WTC11 (cell line): ENCODE measurements around the gene GOLGA3. TPM values are rescaled to one million over a fixed set of nuclear protein-coding genes. Genes with fewer than 3 reads are reported as not detected.

Experiments used
- ATAC-seq: fragments of 200-7000 bp; cut with Tn5 transposase; 2 replicates; pipeline ENCODE4 v1.10.0; 2021; ENCODE audit warnings: mild to moderate bottlenecking, moderate library complexity
- CTCF ChIA-PET: fragments of 300-600 bp; sonication (Branson Sonifier 250); formaldehyde crosslinking; loops from one replicate; lab custom pipeline; 2021; ENCODE audit warnings: antibody characterized with exemption; lab: Charles Lee
- POLR2A ChIA-PET: fragments of 350-600 bp; sonication (Branson Sonifier 250); formaldehyde crosslinking; loops from one replicate; lab custom pipeline; 2021; ENCODE audit warnings: antibody characterized with exemption; lab: Charles Lee
- DNase-seq: peaks from one replicate; pipeline ENCODE4 v3.0.0; 2021; ENCODE audit warnings: low spot score
- H3K27ac Mint-ChIP-seq: 2 replicates; pipeline ENCODE4 v1.8.0; 2021; ENCODE audit warnings: mixed read lengths
- H3K27me3 Mint-ChIP-seq: 2 replicates; pipeline ENCODE4 v1.8.0; 2021; ENCODE audit warnings: low read depth, mild to moderate bottlenecking, moderate library complexity, mixed read lengths
- H3K36me3 Mint-ChIP-seq: 2 replicates; pipeline ENCODE4 v1.8.0; 2021; ENCODE audit warnings: mixed read lengths
- H3K4me1 Mint-ChIP-seq: 2 replicates; pipeline ENCODE4 v1.8.0; 2022; ENCODE audit warnings: mixed read lengths
- H3K4me3 Mint-ChIP-seq: 2 replicates; pipeline ENCODE4 v1.8.0; 2021; ENCODE audit warnings: mild to moderate bottlenecking, moderate library complexity, mixed read lengths
- H3K9me3 Mint-ChIP-seq: 2 replicates; pipeline ENCODE4 v1.8.0; 2021; ENCODE audit warnings: mixed read lengths
- EMX1 ChIP-seq: fragments of 250-450 bp; sonication (Bioruptor Pico); IDR thresholded peaks from 2 replicates; pipeline ENCODE4 v1.8.0; 2021; ENCODE audit warnings: mild to moderate bottlenecking
- HMGXB4 ChIP-seq: sonication (generic); formaldehyde crosslinking; IDR thresholded peaks from 2 replicates; pipeline ENCODE4 v1.8.1; 2023; ENCODE audit warnings: mild to moderate bottlenecking, moderate library complexity, missing genetic modification reagents
- IRF1 ChIP-seq: sonication (generic); formaldehyde crosslinking; IDR thresholded peaks from 2 replicates; pipeline ENCODE4 v1.8.0; 2023; ENCODE audit warnings: missing genetic modification reagents
- IRF2 ChIP-seq: sonication (generic); formaldehyde crosslinking; IDR thresholded peaks from 2 replicates; pipeline ENCODE4 v1.8.0; 2022; ENCODE audit warnings: low read depth, missing genetic modification reagents, borderline replicate concordance
- MAX ChIP-seq: sonication (generic); formaldehyde crosslinking; IDR thresholded peaks from 2 replicates; pipeline ENCODE4 v1.8.0; 2022; ENCODE audit warnings: mild to moderate bottlenecking, missing genetic modification reagents
- NR2C2 ChIP-seq: sonication (generic); formaldehyde crosslinking; IDR thresholded peaks from 2 replicates; pipeline ENCODE4 v1.8.0; 2022; ENCODE audit warnings: mild to moderate bottlenecking, missing genetic modification reagents
- OVOL2 ChIP-seq: fragments of 250-450 bp; sonication (Bioruptor Pico); IDR thresholded peaks from 2 replicates; pipeline ENCODE4 v1.9.0; 2021; ENCODE audit warnings: mild to moderate bottlenecking, borderline replicate concordance
- PRDM15 ChIP-seq: sonication (generic); formaldehyde crosslinking; IDR thresholded peaks from 2 replicates; pipeline ENCODE4 v1.8.0; 2022; ENCODE audit warnings: missing genetic modification reagents
- SOX15 ChIP-seq: fragments of 250-450 bp; sonication (Bioruptor Pico); IDR thresholded peaks from 2 replicates; pipeline ENCODE4 v1.9.0; 2021; ENCODE audit warnings: mild to moderate bottlenecking
- ZNF317 ChIP-seq: sonication (generic); formaldehyde crosslinking; IDR thresholded peaks from 2 replicates; pipeline ENCODE4 v1.8.1; 2023; ENCODE audit warnings: low read depth, mild to moderate bottlenecking, moderate library complexity, missing genetic modification reagents, borderline replicate concordance
- ZSCAN18 ChIP-seq: fragments of 250-450 bp; sonication (Bioruptor Pico); IDR thresholded peaks from 2 replicates; pipeline ENCODE4 v2.1.2; 2022; ENCODE audit warnings: mild to moderate bottlenecking, moderate library complexity
- total RNA-seq: library from RNA; stranded (reverse); gene quantifications from 3 replicates; pipeline ENCODE4 v1.2.3, GENCODE V29; 2021

GOLGA3 gene
- total RNA-seq, 1 experiment from 2014 or later = 47.8 TPM

- Mint-ChIP-seq H3K36me3 (peaks cover 59% of the 10 kb centered on the region), H3K4me1 (no peaks in the 10 kb centered on the region), H3K9me3 (peaks cover 15% of the 10 kb centered on the region), H3K27ac (no peak overlapping the region), H3K4me3 (no peak overlapping the region), H3K27me3 (no peaks in the 10 kb centered on the region)
- CTCF ChIA-PET = no interaction called here
- ATAC-seq (no peak), DNase-seq (no peak)
- TF ChIP-seq IRF2 = no peak
- TF ChIP-seq SOX15 = no peak
- no peak for TF ChIP-seq ZNF317 (CRISPR knock-in tag)
- TF ChIP-seq IRF1 (CRISPR knock-in tag) = no peak
- no peak for TF ChIP-seq EMX1
- TF ChIP-seq MAX (CRISPR knock-in tag) = no peak
- TF ChIP-seq ZSCAN18 (CRISPR knock-in tag) = no peak
- no peak for TF ChIP-seq NR2C2 (CRISPR knock-in tag)
- no peak for TF ChIP-seq HMGXB4 (CRISPR knock-in tag)
- POLR2A ChIA-PET = no interaction called here
Measured at GRCh38 chr12:132814232-132814631, 14.4 kb downstream of the GOLGA3 start.

GRCh38 chr12:132813443-132813842 is 15.2 kb downstream of the GOLGA3 start:
- CTCF ChIA-PET = no interaction called here
- no peak overlapping the region for H3K4me3 Mint-ChIP-seq

More at GRCh38 chr12:132813443-132813842, 15.2 kb downstream of the GOLGA3 start:
- Mint-ChIP-seq H3K9me3 (peaks cover 15% of the 10 kb centered on the region), H3K27ac (no peak overlapping the region), H3K27me3 (no peaks in the 10 kb centered on the region), H3K4me1 (no peaks in the 10 kb centered on the region), H3K36me3 (peaks cover 61% of the 10 kb centered on the region)
- DNase-seq (no peak), ATAC-seq (no peak)
- TF ChIP-seq OVOL2 (CRISPR knock-in tag) = no peak
- TF ChIP-seq PRDM15 (CRISPR knock-in tag) = no peak
- TF ChIP-seq SOX15 = no peak
- TF ChIP-seq ZNF317 (CRISPR knock-in tag) = no peak
- POLR2A ChIA-PET = no interaction called here
